H1 (cell line): ENCODE measurements around the gene INVS. TPM values are rescaled to one million over a fixed set of nuclear protein-coding genes. Genes with fewer than 3 reads are reported as not detected.

Experiments
- CBX8 ChIP-seq: fragments of 300-800, 300-1000 bp; sonication (generic); IDR thresholded peaks from 2 replicates; pipeline ENCODE4 v1.7.1; 2016; ENCODE audit warnings: low read depth, low read length, borderline replicate concordance
- CEBPB ChIP-seq: IDR thresholded peaks from 2 replicates; pipeline ENCODE4 v1.6.1; 2012; ENCODE audit warnings: low read depth, low read length
- CHD2 ChIP-seq: IDR thresholded peaks from 2 replicates; pipeline ENCODE4 v1.6.1; 2012; ENCODE audit warnings: low read length, improper control_type of control experiment
- KDM5A ChIP-seq: fragments of 200-600 bp; IDR thresholded peaks from 2 replicates; pipeline ENCODE4 v1.7.1; 2012; ENCODE audit warnings: mild to moderate bottlenecking, low read length, inconsistent platforms, mixed read lengths
- MAFK ChIP-seq: IDR thresholded peaks from 2 replicates; pipeline ENCODE4 v1.6.1; 2012; ENCODE audit warnings: low read depth, mild to moderate bottlenecking, improper control_type of control experiment, low read length
- MAX ChIP-seq: IDR thresholded peaks from 2 replicates; pipeline ENCODE4 v1.6.1; 2012; ENCODE audit warnings: inconsistent platforms
- RXRA ChIP-seq: IDR thresholded peaks from 2 replicates; pipeline ENCODE4 v1.6.1; 2011; ENCODE audit warnings: low read depth, mild to moderate bottlenecking, low read length, moderate library complexity; ENCODE audit not compliant: insufficient read depth
- SP1 ChIP-seq: IDR thresholded peaks from 2 replicates; pipeline ENCODE4 v1.6.1; 2011; ENCODE audit warnings: low read depth, low read length
- SP4 ChIP-seq: IDR thresholded peaks from 2 replicates; pipeline ENCODE4 v1.6.1; 2012; ENCODE audit warnings: low read length, inconsistent platforms
- TAF7 ChIP-seq: optimal IDR thresholded peaks from 2 replicates; pipeline ENCODE3; 2011; ENCODE audit warnings: low read depth, mild to moderate bottlenecking, inconsistent platforms, low read length, moderate library complexity, borderline replicate concordance
- polyA plus RNA-seq, 7 experiments: library from polyadenylated mRNA; depleted of rRNA in 3 of 7; stranded (reverse) in 5 of 7; unstranded in 2 of 7; fragments of >200 nt in 5 of 7; fragments of 200-250 nt in 2 of 7; gene quantifications; 1 replicate in 5 of 7; 2 replicates in 1 of 7; 4 replicates in 1 of 7; pipeline versions ENCODE4 v1.2.1 to v1.2.3, GENCODE V29; 2011 to 2013; ENCODE audit warnings: missing spikeins in 2 of 7, mixed read lengths in 2 of 7
- total RNA-seq: library from RNA; stranded (reverse); fragmentation: NEBNext Ultra II Directional; extraction: Animal tissue kit (Norgen Biotek cat#: 25700); gene quantifications from 2 replicates; pipeline ENCODE4 v1.2.1, GENCODE V29; 2021
- TF ChIP-seq, protein P1 (sequence below): fragments of 300-600 bp; sonication (generic); IDR thresholded peaks from 2 replicates; pipeline ENCODE4 v1.7.1; 2012; ENCODE audit warnings: low read length, moderate library complexity, mild to moderate bottlenecking, inconsistent platforms; ENCODE audit not compliant: insufficient replicate concordance
- TF ChIP-seq, protein P2 (sequence below): IDR thresholded peaks from 2 replicates; pipeline ENCODE4 v1.6.1; 2011; ENCODE audit warnings: low read depth, mild to moderate bottlenecking, low read length; ENCODE audit not compliant: insufficient read depth

Gene INVS
- total and polyA plus RNA-seq, 2 of the 8 experiments (the other 6 are each of a cell fraction or from before 2014, with no cell fraction given) = 4.1 to 6.9 TPM

DNA sequence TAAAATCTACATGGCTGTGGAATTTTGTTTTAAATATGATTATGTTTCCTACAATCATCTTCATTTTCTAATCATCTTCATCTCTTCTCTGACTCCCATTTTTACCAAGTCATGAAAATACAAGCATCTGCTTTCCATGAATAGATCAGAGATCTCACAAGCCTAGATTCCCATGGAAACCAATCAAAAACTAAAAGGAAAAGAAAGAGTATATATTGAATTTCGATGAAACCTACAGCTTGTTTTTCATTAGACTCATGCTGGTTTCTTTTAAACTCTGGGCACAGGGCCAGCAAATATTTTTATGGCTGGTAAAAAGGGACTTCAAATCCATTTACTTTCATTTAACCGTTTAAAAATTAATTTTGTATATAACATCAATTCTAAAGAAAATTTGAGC, 51.2 kb downstream of the INVS start (continued):
- TF ChIP-seq, protein P1, sequence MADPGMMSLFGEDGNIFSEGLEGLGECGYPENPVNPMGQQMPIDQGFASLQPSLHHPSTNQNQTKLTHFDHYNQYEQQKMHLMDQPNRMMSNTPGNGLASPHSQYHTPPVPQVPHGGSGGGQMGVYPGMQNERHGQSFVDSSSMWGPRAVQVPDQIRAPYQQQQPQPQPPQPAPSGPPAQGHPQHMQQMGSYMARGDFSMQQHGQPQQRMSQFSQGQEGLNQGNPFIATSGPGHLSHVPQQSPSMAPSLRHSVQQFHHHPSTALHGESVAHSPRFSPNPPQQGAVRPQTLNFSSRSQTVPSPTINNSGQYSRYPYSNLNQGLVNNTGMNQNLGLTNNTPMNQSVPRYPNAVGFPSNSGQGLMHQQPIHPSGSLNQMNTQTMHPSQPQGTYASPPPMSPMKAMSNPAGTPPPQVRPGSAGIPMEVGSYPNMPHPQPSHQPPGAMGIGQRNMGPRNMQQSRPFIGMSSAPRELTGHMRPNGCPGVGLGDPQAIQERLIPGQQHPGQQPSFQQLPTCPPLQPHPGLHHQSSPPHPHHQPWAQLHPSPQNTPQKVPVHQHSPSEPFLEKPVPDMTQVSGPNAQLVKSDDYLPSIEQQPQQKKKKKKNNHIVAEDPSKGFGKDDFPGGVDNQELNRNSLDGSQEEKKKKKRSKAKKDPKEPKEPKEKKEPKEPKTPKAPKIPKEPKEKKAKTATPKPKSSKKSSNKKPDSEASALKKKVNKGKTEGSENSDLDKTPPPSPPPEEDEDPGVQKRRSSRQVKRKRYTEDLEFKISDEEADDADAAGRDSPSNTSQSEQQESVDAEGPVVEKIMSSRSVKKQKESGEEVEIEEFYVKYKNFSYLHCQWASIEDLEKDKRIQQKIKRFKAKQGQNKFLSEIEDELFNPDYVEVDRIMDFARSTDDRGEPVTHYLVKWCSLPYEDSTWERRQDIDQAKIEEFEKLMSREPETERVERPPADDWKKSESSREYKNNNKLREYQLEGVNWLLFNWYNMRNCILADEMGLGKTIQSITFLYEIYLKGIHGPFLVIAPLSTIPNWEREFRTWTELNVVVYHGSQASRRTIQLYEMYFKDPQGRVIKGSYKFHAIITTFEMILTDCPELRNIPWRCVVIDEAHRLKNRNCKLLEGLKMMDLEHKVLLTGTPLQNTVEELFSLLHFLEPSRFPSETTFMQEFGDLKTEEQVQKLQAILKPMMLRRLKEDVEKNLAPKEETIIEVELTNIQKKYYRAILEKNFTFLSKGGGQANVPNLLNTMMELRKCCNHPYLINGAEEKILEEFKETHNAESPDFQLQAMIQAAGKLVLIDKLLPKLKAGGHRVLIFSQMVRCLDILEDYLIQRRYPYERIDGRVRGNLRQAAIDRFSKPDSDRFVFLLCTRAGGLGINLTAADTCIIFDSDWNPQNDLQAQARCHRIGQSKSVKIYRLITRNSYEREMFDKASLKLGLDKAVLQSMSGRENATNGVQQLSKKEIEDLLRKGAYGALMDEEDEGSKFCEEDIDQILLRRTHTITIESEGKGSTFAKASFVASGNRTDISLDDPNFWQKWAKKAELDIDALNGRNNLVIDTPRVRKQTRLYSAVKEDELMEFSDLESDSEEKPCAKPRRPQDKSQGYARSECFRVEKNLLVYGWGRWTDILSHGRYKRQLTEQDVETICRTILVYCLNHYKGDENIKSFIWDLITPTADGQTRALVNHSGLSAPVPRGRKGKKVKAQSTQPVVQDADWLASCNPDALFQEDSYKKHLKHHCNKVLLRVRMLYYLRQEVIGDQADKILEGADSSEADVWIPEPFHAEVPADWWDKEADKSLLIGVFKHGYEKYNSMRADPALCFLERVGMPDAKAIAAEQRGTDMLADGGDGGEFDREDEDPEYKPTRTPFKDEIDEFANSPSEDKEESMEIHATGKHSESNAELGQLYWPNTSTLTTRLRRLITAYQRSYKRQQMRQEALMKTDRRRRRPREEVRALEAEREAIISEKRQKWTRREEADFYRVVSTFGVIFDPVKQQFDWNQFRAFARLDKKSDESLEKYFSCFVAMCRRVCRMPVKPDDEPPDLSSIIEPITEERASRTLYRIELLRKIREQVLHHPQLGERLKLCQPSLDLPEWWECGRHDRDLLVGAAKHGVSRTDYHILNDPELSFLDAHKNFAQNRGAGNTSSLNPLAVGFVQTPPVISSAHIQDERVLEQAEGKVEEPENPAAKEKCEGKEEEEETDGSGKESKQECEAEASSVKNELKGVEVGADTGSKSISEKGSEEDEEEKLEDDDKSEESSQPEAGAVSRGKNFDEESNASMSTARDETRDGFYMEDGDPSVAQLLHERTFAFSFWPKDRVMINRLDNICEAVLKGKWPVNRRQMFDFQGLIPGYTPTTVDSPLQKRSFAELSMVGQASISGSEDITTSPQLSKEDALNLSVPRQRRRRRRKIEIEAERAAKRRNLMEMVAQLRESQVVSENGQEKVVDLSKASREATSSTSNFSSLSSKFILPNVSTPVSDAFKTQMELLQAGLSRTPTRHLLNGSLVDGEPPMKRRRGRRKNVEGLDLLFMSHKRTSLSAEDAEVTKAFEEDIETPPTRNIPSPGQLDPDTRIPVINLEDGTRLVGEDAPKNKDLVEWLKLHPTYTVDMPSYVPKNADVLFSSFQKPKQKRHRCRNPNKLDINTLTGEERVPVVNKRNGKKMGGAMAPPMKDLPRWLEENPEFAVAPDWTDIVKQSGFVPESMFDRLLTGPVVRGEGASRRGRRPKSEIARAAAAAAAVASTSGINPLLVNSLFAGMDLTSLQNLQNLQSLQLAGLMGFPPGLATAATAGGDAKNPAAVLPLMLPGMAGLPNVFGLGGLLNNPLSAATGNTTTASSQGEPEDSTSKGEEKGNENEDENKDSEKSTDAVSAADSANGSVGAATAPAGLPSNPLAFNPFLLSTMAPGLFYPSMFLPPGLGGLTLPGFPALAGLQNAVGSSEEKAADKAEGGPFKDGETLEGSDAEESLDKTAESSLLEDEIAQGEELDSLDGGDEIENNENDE = no peak
- TF ChIP-seq, protein P2, sequence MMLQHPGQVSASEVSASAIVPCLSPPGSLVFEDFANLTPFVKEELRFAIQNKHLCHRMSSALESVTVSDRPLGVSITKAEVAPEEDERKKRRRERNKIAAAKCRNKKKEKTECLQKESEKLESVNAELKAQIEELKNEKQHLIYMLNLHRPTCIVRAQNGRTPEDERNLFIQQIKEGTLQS = no peak
- TF ChIP-seq RXRA = no peak
- TF ChIP-seq CEBPB = no peak
- TF ChIP-seq TAF7 = no peak
- TF ChIP-seq MAFK = no peak
- no peak for TF ChIP-seq CHD2
- no peak for TF ChIP-seq CBX8
- TF ChIP-seq KDM5A = no peak
- no peak for TF ChIP-seq SP1
- TF ChIP-seq MAX = no peak
- no peak for TF ChIP-seq SP4
